Measurements from ENCODE around the gene PLA2G4D.
A peak's percentile ranks its signal among the peaks of the same experiment; 100 is the strongest.

The PLA2G4D gene

DNA sequence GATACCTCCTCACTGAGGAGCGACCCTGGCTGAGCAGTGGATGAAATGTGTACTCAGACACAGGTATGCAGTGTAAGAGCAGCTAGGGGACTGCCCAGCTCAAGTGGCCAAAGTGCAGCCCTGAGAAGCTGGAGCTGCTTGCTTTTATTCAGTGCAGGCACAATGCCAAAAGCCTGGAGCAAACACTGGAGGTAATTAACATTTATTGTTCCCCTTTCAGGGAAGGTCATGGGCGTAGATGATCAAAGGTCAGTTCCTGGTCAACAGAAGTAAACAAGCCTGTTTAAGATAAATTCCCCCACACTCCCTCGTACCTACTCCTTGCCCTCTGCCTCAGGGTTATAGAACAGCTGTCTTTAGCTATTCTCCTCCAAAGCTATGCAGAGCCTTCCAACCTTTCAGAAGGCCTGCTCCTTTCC, 44.6 kb upstream of the PLA2G4D start:
- Histone ChIP-seq H3K4me3 (ENCODE audit: low read depth in 1 of 2, low read length in 2 of 2) (no peak overlapping the region), H3K9ac (ENCODE audit: low read depth, low read length) (no peak overlapping the region), H3K27me3 (ENCODE audit: insufficient read depth, low read length, poor library complexity) (peaks cover 2% of the 10 kb centered on the region), H3K4me2 (ENCODE audit: insufficient read depth, low read length) (no peak overlapping the region), H3K4me1 (ENCODE audit: insufficient read depth, low read length) (no peaks in the 10 kb centered on the region), H2AFZ (ENCODE audit: low read depth, low read length) (no peak overlapping the region), H3K79me2 (ENCODE audit: insufficient read depth, low read length) (no peaks in the 10 kb centered on the region), H4K20me1 (ENCODE audit: insufficient read depth, low read length) (no peaks in the 10 kb centered on the region), H3K27ac (ENCODE audit: low read length) (no peak overlapping the region), H3K9me3 (ENCODE audit: insufficient read depth, low read length, severe bottlenecking) (no peaks in the 10 kb centered on the region), H3K36me3 (ENCODE audit: insufficient read depth, low read length) (no peaks in the 10 kb centered on the region)
- no peak for ATAC-seq (ENCODE audit: insufficient read depth, low read depth)
- no peak for DNase-seq
- no peak for TF ChIP-seq EZH2 (IDR thresholded peaks at IDR 0.05; ENCODE audit: borderline replicate concordance, low read depth, low read length, severe bottlenecking)
- TF ChIP-seq, protein P1, sequence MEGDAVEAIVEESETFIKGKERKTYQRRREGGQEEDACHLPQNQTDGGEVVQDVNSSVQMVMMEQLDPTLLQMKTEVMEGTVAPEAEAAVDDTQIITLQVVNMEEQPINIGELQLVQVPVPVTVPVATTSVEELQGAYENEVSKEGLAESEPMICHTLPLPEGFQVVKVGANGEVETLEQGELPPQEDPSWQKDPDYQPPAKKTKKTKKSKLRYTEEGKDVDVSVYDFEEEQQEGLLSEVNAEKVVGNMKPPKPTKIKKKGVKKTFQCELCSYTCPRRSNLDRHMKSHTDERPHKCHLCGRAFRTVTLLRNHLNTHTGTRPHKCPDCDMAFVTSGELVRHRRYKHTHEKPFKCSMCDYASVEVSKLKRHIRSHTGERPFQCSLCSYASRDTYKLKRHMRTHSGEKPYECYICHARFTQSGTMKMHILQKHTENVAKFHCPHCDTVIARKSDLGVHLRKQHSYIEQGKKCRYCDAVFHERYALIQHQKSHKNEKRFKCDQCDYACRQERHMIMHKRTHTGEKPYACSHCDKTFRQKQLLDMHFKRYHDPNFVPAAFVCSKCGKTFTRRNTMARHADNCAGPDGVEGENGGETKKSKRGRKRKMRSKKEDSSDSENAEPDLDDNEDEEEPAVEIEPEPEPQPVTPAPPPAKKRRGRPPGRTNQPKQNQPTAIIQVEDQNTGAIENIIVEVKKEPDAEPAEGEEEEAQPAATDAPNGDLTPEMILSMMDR (IDR thresholded peaks at IDR 0.05; ENCODE audit: borderline replicate concordance, extremely low read depth, low read length, poor library complexity, severe bottlenecking), result no peak

DNA sequence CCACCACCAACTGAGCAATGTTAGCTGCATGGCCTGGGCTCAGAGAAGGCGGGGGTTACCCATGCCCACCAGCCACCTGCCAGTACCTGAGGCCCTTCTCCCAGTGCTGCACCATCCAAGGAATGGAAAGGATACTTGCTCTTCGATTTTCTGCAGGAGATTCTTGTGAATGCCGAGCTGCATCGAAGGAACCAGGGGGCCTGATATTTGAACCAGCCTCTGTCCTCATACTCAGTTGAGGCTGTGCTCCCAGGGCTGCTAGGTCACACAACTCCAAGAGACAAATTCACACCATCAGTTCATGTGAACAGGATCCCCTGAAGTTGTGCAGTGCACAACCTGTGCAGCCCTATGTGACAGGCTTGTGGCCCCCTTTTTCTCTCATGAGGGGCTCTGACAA, 44.0 kb upstream of the PLA2G4D start:
- no peak for DNase-seq
- Histone ChIP-seq H3K79me2 (ENCODE audit: insufficient read depth, low read length) (no peaks in the 10 kb centered on the region), H3K9ac (ENCODE audit: low read depth, low read length) (no peak overlapping the region), H4K20me1 (ENCODE audit: insufficient read depth, low read length) (no peaks in the 10 kb centered on the region), H3K4me3 (ENCODE audit: low read depth in 1 of 2, low read length in 2 of 2) (no peak overlapping the region), H3K4me1 (ENCODE audit: insufficient read depth, low read length) (no peaks in the 10 kb centered on the region), H3K36me3 (ENCODE audit: insufficient read depth, low read length) (no peaks in the 10 kb centered on the region), H3K9me3 (ENCODE audit: insufficient read depth, low read length, severe bottlenecking) (no peaks in the 10 kb centered on the region), H3K27me3 (ENCODE audit: insufficient read depth, low read length, poor library complexity) (peaks cover 2% of the 10 kb centered on the region), H3K27ac (ENCODE audit: low read length) (no peak overlapping the region), H3K4me2 (ENCODE audit: insufficient read depth, low read length) (no peak overlapping the region), H2AFZ (ENCODE audit: low read depth, low read length) (no peak overlapping the region)
- TF ChIP-seq, protein P1 (IDR thresholded peaks at IDR 0.05; ENCODE audit: borderline replicate concordance, extremely low read depth, low read length, poor library complexity, severe bottlenecking), result no peak
- no peak for TF ChIP-seq EZH2 (IDR thresholded peaks at IDR 0.05; ENCODE audit: borderline replicate concordance, low read depth, low read length, severe bottlenecking)
- ATAC-seq (ENCODE audit: insufficient read depth, low read depth), result no peak

DNA sequence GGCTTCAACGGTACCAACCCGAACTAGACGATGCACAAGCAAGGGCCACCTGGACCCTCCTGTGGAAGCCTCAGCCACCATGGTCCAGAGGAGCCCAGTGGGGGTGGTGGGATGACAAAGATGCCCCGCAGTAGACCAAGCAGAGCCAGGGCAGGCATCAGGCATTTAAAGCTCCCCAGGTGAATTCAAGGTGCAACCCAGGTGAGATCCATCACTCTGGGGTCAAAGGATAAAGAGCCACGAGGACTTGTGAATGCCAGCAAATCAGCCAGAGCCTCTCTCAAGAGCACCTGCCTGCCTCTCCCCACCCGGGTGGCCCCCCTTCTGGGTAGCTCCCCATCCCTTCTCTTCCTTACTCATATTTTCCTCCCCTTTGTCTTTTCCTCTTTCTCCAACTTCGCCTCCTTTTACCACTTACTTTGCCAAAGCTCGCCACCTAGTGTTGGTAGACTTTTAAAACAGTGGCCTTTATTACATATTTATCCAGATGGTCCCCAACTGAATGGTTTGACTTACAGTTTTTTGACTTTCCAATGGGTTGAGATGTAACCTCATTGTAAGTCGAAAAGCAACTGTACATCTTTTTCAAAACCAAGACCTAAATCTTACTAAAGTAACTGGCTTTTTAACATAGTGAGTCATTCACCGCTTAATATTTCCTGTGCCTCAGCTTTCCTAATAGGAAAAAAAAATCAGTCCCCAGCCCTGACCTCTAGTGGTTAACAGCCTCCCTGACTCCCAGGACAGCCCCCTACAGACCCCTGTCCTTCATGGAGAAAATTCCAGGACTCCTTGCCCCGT, 43.3 kb upstream of the PLA2G4D start:
- ATAC-seq (ENCODE audit: insufficient read depth, low read depth), result peak; percentile 55
- no peak for TF ChIP-seq EZH2 (IDR thresholded peaks at IDR 0.05; ENCODE audit: borderline replicate concordance, low read depth, low read length, severe bottlenecking)
- TF ChIP-seq, protein P1 (IDR thresholded peaks at IDR 0.05; ENCODE audit: borderline replicate concordance, extremely low read depth, low read length, poor library complexity, severe bottlenecking), result peak; percentile 68
- Histone ChIP-seq H3K4me3 (ENCODE audit: low read depth in 1 of 2, low read length in 2 of 2) (no peak overlapping the region), H3K9ac (ENCODE audit: low read depth, low read length) (no peak overlapping the region), H3K79me2 (ENCODE audit: insufficient read depth, low read length) (no peaks in the 10 kb centered on the region), H3K4me2 (ENCODE audit: insufficient read depth, low read length) (no peak overlapping the region), H2AFZ (ENCODE audit: low read depth, low read length) (no peak overlapping the region), H3K9me3 (ENCODE audit: insufficient read depth, low read length, severe bottlenecking) (no peaks in the 10 kb centered on the region), H4K20me1 (ENCODE audit: insufficient read depth, low read length) (no peaks in the 10 kb centered on the region), H3K36me3 (ENCODE audit: insufficient read depth, low read length) (no peaks in the 10 kb centered on the region), H3K4me1 (ENCODE audit: insufficient read depth, low read length) (no peaks in the 10 kb centered on the region), H3K27ac (ENCODE audit: low read length) (no peak overlapping the region), H3K27me3 (ENCODE audit: insufficient read depth, low read length, poor library complexity) (peaks cover 2% of the 10 kb centered on the region)
- DNase-seq, result peak; percentile 35

All from DND-41 (cell line).